Central memory CD4-positive, alpha-beta T cell (primary cell): ENCODE measurements around the gene MTHFD1L.
"Not testable (repeated sequence)": the region's sequence is repeated elsewhere in the genome, so short reads cannot be mapped to it uniquely, and the experiment has no call there.

Experiments used
- DNase-seq: peaks from one replicate; pipeline ENCODE4 v3.0.0; 2022

Gene MTHFD1L

GRCh38 chr6:151070631-151071051 lies 205.1 kb downstream of the MTHFD1L start:
- no peak for DNase-seq

DNA sequence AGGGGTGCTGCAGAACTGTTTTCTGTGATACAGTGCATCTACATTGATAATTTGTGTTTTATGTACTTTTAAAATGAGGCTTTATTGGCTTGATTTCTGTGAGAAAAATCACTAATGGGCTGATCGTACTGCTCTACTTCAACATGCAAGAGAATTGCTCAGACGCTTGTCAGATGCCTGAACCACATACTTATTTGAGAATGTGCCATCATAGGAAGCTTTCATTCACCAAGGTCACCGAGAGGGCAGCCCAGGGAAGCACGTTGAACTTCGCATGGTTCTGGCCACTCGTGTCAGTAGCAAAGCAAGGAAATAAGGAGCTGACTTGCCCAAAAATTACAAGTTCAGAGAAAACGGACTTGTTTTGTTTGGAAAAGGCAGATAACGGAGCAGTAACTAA lies 205.8 kb downstream of the MTHFD1L start:
- DNase-seq: no peak

DNA sequence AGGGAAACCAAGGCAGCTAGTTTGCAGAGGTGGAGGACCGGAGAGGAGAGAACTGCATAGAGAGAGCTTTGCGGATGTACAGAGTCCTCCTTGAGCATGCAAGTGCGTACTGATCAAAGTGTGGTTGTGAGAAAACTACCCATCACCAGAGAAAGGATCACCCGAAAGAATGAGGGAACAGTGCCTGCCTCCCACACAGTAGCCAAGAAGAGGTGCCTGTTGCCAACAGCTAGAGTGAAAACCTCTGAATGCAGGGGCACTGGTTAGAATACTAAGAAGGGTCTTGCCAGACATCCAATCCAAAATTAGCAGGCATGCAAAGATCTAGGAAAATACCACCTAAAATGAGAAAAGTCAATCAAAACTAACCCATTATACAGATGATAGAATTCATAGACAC lies 207.6 kb downstream of the MTHFD1L start:
- no peak for DNase-seq

DNA sequence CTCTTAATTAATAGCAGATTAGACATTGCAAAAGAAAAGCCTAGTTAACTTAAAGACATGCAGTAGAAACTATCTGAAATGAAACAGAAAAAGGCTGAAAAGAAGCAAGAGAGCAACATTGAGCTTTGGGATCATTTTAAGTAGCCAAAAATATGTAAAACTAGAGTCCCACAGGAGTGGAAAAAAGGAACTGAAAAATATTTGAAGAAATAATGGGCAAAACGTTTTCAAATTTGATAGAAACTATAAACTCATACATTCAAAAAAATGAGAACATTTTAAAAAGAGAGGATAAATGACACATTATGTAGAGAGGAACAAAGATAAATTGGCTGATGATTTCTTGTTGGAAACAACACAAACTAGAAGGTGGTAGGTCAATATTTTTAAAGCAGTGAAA lies 208.2 kb downstream of the MTHFD1L start:
- DNase-seq: no peak

- no peak for DNase-seq
Measured at GRCh38 chr6:151075005-151075404, 209.5 kb downstream of the MTHFD1L start.

DNA sequence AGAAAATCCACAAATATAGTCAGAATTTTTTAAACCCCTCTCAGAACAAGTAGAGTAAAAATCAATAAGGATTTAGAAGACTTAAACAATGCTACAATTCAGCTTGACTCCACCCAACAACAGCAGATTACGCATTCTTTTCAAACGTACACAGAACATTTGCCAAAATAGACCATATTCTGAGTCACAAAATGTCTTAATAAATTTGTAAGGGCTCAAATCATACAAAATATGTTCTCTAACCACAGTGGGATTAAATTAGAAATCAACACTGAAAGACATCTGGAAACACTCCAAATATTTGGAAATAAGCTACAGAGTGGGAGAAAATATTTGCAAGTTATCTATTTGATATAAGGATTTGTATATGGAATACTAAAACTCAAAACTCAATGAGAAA lies 210.0 kb downstream of the MTHFD1L start:
- no peak for DNase-seq

GRCh38 chr6:151075930-151076555 lies 210.5 kb downstream of the MTHFD1L start:
- no peak for DNase-seq

- no peak for DNase-seq
Measured at GRCh38 chr6:151078655-151079054, 213.2 kb downstream of the MTHFD1L start.

- DNase-seq: no peak
Measured at GRCh38 chr6:151081656-151082055, 216.2 kb downstream of the MTHFD1L start.

DNA sequence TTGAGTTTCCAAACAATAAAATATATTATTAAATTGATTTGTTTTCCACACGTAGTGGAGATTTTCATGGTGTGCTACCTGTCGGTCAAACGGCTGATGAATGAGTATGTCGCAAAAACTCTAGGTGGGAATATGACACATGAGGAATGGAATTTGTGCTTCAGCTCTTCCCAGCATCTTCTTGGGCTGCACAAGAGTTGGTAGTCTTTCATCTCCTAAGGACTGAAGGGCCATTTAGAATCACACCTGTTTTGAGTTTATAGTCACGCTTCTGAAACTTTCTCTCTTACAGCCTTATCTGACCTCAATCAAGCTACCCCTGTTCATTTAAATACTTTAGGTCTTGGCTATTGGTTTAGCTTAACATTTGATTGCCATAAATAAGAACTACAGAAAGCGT lies 216.6 kb downstream of the MTHFD1L start:
- no peak for DNase-seq

- DNase-seq: no peak
Measured at GRCh38 chr6:151084275-151084674, 218.8 kb downstream of the MTHFD1L start.

- not testable (repeated sequence) for DNase-seq
Measured at GRCh38 chr6:151087055-151087454, 221.6 kb downstream of the MTHFD1L start.

DNA sequence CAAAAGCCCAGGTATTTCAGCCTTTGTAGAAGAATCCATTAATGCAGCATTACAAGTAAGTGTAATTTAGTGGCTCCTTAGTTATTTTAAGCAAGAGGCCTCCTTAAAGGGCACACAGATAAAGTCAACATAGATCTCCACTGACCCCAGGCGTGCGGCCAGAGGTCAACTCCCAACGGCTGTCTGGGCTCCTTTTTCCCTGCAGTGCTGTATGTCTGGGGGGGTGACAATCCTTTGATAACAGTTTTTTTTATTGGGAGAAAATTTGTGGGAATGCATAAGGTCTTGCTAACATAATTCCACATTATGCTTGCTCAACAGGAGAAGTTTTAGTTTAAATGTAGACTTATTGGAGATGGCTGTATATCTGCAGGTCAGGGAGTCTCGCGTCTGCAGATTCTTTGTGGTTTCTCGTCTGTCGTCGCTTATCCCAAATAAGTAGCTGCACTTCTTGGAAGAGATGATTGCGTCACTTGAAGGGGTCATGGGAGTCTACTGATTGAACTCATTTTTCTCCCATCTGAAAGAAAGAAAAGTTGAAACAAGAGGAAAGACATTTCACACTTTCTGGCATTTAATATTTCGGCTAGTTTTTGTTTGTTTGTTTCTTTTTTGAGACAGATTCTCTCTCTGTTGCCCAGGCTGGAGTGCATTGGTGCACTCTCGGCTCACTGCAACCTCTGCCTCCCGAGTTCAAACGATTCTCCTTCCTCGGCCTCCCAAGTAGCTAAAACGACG lies 222.5 kb downstream of the MTHFD1L start:
- DNase-seq: no peak

GRCh38 chr6:151088599-151088935 lies 223.1 kb downstream of the MTHFD1L start:
- DNase-seq: no peak

GRCh38 chr6:151088963-151089362 lies 223.5 kb downstream of the MTHFD1L start:
- no peak for DNase-seq

DNA sequence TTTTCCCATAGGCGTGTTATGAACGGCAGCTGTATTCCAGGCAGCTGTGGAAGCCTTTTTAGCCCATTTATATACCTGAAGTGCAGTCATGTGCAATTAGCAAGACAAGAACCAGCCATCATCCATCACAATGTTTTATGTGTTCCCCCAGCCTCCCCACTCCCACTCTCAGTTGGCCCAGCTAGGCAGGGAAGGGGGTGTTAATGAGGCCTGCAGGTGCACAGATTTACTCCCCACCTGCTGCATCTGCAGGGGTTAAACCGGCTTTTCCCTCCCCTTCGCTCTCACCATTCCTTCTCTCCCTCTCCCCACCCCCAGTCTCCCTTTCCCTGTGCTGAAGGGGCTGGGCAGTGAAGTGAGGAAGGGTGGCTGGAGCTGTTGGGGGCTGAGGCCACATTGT lies 224.5 kb downstream of the MTHFD1L start:
- DNase-seq: no peak

DNA sequence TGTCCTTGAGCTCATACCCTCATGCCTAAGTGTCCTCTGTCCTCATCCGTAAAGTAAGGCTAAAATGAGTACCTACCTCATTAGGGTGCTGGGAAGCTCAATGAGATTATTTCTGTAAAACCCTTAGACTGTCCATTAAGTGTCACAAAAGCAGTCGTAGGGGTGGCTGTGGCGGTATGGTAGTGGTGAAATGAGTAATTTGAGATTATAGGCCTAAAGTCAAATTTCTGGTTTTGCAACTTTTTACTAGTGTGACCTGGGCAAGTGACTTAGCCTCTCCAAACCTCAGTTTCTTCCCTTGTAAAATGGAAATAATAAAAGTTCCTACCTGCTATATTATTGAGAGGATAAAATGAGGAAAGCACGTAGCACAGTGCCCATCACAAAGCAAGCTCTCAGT lies 226.1 kb downstream of the MTHFD1L start:
- no peak for DNase-seq

DNA sequence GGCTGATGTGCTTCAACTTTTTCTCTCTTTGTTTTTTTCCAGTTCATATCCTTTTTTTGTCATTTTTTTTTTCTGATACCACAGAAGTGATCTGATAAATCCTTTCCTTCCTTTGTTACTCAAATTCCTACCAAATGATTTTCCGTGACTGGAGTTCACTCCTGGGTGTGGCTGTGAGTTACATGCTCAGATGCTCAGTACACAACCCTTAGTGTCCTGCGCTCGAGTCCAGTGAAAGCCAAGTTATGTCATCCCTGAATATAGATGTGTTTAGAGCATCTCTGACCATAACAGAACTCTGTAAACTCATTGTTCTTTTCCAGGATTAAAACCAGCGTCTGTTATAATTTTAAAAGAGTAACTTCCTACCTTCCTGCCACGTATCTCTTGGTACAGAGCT lies 227.1 kb downstream of the MTHFD1L start:
- no peak for DNase-seq

DNA sequence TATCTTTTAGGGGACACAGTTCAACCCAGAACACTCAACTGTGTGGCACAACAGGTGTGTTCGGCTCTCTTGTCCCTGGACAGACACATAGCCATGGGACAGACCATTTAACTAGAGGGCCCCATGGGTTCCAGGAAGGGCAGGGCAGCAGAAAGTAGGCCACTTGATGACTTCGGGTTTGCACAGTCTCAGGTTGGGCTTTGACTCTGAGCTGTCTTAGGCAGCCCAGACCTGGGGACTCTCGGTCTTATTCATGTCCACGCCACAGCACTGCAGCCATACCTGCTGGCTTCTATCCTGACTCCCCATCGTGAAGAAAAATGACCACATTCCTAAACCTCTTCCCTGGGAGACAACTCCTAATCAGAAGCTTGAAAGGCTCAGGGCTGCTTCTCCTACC lies 228.2 kb downstream of the MTHFD1L start:
- no peak for DNase-seq

- no peak for DNase-seq
Measured at GRCh38 chr6:151095538-151096254, 230.2 kb downstream of the MTHFD1L start.

DNA sequence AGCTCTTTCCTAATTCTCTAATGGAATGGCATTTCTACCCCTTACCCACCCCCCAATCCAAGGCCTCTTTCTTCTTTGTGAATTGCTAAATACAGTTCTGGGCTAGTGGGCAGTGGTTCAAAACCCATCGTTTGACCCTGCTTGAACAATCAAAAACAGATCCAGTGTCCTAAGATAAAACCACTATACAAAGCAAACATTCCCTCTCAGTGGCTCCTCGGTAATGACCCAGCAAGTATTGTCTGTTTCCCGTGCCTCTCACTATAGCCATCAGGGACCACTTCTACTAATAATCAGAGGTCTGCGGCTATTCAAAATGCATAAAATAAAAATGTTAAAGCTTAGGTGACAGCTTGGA lies 230.7 kb downstream of the MTHFD1L start:
- no peak for DNase-seq

GRCh38 chr6:151096691-151097606 lies 231.4 kb downstream of the MTHFD1L start:
- no peak for DNase-seq

DNA sequence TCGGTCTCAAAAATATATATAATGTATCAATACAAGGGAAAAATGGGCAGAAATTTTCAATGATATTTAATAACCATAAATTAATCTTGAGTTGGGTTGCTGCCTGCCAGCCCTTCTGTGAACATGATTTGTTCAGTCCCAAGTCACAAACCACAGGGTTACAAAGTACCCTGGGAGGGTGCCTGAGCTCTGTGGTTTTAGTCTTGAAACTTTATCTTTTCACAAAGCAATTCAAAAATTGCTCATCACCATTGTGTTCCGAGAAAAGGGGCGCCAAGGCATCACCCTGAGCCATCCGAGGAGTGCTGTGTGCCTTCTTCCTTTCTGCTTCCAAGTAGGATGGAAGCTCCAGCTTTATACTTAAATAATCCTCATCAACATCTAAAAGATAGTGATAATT lies 232.7 kb downstream of the MTHFD1L start:
- DNase-seq: no peak
